Right cardiac atrium (tissue), 5 donors: ENCODE results near the gene OSM. TPM values are rescaled to one million over a fixed set of nuclear protein-coding genes. Genes with fewer than 3 reads are reported as not detected.

Experiments
- polyA plus RNA-seq: library from polyadenylated mRNA; stranded (reverse); fragments of 200-250 nt; gene quantifications from one replicate; pipeline ENCODE4 v1.2.3, GENCODE V29; 2013
- total RNA-seq, 4 donors: library from RNA; stranded (reverse); fragmentation: NEBNext Ultra II Directional; extraction: Animal tissue kit (Norgen Biotek cat#: 25700); gene quantifications; one replicate each; pipeline ENCODE4 v1.2.1, GENCODE V29; 2021
- donor health status: healthy with polysubstance abuse.
- donor health status: DM: no; HTN: yes; CAD: no.
- donor health status: DM: no; HTN: no; CAD: no.
- donor health status: DM: no; HTN: yes; CAD: no; lungs with severe emphysema.
- donor health status: DM: yes; HTN: yes; CAD: no.

The OSM gene
- total and polyA plus RNA-seq, 5 donors, result 0.17 to 1.5 (median 0.28) TPM

Other genes with a start within 250 kb of the OSM start
- gene HORMAD2, start 186.4 kb downstream of the OSM start, total RNA-seq, result not detected
- gene HORMAD2, start 186.4 kb downstream of the OSM start, polyA plus RNA-seq, result not detected
- 1 to 10 TPM in 1 of 4 donors, under 1 TPM in 3; 0.09 to 3.7 (median 0.43) TPM for gene LIF, start 20.1 kb downstream of the OSM start, total RNA-seq
- 0.54 TPM for gene LIF, start 20.1 kb downstream of the OSM start, polyA plus RNA-seq
- gene CASTOR1, start 22.7 kb upstream of the OSM start, total RNA-seq, result 1 to 10 TPM; 7.0 to 9.0 (median 7.4) TPM
- gene CASTOR1, start 22.7 kb upstream of the OSM start, polyA plus RNA-seq, result 6.4 TPM
- 1 to 10 TPM; 5.6 to 9.1 (median 8.5) TPM for gene TBC1D10A, start 60.1 kb upstream of the OSM start, total RNA-seq
- 5.4 TPM for gene TBC1D10A, start 60.1 kb upstream of the OSM start, polyA plus RNA-seq
- gene SF3A1, start 90.0 kb upstream of the OSM start, total RNA-seq, result 100 to 1,000 TPM; 105 to 110 (median 108) TPM
- 16.2 TPM for gene SF3A1, start 90.0 kb upstream of the OSM start, polyA plus RNA-seq
- 1 to 10 TPM in 3 of 4 donors, under 1 TPM in 1; 0.47 to 2.1 (median 1.4) TPM for gene CCDC157, start 90.2 kb upstream of the OSM start, total RNA-seq
- gene CCDC157, start 90.2 kb upstream of the OSM start, polyA plus RNA-seq, result 0.66 TPM
- 10 to 100 TPM in 3 of 4 donors, 1 to 10 TPM in 1; 8.7 to 17.0 (median 12.7) TPM for gene RNF215, start 120.6 kb upstream of the OSM start, total RNA-seq
- 5.7 TPM for gene RNF215, start 120.6 kb upstream of the OSM start, polyA plus RNA-seq
- gene SEC14L2, start 130.2 kb upstream of the OSM start, total RNA-seq, result 1 to 10 TPM; 2.0 to 5.5 (median 3.5) TPM
- gene SEC14L2, start 130.2 kb upstream of the OSM start, polyA plus RNA-seq, result 1.6 TPM
- gene MTFP1, start 158.9 kb upstream of the OSM start, total RNA-seq, result 10 to 100 TPM; 15.5 to 29.3 (median 18.6) TPM
- gene MTFP1, start 158.9 kb upstream of the OSM start, polyA plus RNA-seq, result 38.9 TPM
- gene SEC14L3, start 205.2 kb upstream of the OSM start, total RNA-seq, result not detected
- gene SEC14L3, start 205.2 kb upstream of the OSM start, polyA plus RNA-seq, result not detected
- gene SEC14L4, start 238.8 kb upstream of the OSM start, total RNA-seq, result not detected
- gene SEC14L4, start 238.8 kb upstream of the OSM start, polyA plus RNA-seq, result not detected